ENCODE measurements around the gene NEUROD4.

NEUROD4 gene

DNA sequence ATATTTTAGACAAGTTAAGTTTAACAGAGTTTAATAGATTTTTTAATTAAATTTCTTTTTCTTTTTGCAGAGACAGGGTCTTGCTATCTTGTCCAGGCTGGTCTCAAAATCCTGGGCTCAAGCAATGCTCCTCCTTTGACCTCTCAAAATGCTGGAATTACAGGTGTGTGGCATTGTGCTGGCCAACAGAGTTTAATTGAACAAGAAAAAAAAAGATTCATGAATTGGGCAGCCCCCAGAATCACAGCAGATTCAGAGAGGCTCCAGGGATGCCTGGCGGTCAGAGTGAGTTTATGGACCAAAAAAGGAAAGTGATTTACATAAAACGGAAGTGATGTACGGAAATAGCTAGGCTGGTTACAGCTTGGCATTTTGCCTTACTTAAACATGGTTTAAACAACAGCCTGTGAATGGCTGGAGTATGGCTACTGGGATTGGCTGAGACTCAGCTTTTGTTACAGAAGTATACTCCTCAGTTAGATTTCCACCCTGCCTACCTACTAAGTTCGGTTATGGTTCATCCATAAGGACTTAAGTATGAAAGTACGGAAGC, 20.7 kb upstream of the NEUROD4 start:
- no peak for DNase-seq

DNA sequence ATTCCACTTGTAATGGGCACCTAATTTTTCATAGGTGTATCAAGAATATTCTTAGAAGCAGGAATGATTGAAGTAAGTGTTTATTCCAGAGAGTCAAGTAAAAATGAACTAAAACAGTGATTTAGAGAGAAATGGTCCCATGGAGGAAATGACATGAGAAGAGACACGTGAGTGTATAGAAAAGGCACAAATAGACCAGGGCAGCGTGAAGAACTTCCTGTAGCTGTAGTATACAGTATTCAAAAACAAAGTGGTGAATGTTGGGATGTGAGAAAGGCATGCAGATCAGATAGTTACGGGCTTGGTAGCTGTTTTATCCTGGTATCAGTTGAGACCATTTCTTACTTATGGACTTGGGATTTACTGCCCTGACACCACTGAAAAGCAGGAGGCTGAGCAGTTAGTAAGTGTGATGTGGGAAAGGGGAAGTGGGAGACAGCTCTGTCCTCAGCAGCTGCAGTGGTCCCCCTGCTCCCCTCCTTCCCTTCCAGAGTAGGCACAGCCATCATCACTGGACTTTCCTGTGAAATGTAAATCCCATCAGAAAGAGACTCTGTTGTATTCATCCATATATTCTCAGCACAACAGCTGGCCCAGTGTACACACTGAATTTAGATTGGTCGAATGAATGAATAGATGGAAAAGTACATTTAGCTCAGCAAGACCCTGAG, 18.4 kb upstream of the NEUROD4 start:
- no peak for DNase-seq

DNA sequence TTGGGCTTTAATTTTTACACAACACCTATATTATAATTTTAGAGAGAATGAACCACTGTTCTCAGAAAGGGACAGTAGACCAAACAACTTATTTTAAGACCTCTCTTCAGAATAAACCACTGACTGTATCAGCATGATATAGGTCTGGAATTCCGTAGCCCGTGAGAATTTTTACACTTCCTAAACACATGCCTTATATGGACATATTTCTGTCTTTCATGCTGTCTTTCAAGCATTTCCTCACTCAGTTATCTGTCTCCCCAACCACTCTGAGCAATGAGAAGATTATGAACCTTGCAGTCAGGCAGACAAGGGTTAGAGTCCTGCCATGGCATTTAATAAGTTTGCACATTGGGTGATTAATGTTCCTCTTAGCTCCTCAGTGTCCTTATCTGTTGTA, 17.4 kb upstream of the NEUROD4 start:
- no peak for DNase-seq

DNA sequence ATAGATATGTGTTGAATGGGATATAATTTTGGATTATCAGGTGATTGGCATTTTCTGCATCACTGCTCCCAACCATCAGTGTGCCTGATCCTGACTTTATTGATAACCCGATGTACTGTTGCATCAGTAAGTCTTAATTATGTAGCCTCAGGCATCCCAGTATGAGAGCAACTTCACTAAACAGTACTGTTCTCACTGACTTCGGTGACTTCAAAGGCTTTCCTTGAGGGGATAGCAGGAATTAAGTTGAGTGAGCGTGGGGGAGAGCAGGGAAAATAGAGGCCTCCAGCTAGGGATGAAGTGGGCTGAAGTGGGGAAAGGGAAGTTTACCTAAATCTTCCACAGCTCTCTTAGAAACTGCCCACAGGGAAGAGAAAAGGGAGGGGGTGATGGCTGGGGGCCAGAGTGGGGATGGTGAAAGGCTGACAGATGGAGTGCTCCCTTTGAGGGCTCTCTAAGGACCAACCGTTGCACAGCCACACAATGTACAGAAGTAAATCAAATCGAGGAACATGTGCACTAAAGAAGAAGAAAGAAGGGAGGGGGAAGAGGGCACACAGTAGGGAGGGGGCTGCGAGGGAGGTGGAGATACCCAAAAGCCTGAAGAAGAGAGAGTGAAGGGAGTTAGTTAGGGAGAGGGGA, 10.7 kb upstream of the NEUROD4 start:
- no peak for DNase-seq

DNA sequence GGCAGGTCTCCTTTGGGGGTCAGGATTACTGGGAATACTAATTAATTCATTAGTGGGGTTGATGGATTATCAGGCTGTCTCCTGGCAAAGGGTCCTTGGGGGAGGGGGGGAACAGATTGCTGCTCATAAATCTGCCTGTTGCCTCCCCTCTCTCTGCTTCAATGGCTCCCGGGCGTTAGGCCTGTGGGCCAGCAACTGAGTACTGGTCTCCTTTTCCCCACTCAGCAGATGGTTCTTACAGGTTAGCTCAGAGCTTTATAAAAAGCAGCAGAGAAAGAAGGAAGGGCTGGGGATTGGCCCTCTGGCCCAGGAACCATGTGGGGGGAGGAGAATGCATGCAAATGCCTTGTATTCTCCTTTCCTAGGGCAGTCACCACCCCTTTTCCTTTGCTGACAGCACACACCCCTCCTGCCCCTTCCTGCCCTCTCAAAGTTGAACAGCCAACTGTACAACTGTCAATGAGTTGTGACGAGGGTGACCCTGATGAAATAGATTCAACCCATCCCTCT, 2.3 kb upstream of the NEUROD4 start:
- DNase-seq: no peak

DNA sequence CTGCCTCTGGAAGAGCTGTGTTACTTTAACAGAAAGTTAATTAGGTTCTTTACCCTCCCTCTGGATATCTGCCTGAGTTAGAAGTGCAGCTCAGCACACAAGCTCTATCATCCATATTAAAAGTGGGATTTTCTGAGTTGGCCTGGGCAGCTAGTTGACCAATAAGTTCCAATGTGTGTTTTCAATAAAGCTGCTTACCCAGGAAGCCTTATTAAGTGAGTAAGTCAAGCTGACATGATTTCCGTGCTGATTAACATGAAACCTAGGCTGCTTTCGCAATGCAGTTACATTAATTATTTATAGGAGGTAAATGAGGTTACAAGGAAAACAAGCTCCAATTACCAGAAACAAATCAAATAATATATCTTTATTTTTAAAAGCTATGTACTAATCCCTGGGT, 4.8 kb downstream of the NEUROD4 start:
- no peak for DNase-seq

DNA sequence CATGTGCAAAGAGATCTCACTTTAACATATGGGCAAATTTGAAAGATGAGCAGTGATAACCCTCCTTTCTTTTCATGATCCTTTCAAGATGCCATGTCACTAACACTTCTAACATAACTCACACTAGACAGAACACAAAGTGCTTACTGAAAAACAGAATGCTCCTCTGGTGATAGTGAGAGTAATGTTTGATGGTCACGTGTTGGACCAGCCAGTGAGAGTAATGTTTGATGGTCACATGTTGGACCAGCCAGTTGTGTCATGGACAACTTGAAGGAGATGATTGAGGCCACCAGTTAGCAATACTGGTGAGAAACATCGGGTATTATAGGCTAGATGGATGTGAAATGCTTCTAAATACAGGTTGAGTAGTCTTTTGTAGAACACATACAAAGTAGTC, 5.7 kb downstream of the NEUROD4 start:
- no peak for DNase-seq

DNA sequence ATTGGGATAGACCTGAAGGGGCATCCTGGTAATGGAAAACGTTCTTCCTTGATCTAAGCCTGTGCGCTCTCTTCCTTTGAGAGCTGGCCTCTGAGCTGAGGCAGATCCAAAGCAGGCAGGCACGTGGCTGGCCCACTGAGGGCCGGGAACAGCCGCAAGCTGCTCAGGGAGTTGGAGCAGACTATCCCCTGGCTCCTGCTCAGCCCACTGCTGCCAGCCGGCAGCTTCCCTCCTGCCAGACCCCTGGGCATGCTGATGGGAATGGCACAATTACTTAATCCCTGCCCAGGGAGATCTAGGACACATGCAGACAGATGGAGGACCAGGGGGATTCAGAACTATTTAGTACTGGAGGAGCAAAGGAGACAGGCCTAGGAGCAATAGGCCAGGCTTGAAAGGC, 14.4 kb downstream of the NEUROD4 start:
- DNase-seq: no peak

DNA sequence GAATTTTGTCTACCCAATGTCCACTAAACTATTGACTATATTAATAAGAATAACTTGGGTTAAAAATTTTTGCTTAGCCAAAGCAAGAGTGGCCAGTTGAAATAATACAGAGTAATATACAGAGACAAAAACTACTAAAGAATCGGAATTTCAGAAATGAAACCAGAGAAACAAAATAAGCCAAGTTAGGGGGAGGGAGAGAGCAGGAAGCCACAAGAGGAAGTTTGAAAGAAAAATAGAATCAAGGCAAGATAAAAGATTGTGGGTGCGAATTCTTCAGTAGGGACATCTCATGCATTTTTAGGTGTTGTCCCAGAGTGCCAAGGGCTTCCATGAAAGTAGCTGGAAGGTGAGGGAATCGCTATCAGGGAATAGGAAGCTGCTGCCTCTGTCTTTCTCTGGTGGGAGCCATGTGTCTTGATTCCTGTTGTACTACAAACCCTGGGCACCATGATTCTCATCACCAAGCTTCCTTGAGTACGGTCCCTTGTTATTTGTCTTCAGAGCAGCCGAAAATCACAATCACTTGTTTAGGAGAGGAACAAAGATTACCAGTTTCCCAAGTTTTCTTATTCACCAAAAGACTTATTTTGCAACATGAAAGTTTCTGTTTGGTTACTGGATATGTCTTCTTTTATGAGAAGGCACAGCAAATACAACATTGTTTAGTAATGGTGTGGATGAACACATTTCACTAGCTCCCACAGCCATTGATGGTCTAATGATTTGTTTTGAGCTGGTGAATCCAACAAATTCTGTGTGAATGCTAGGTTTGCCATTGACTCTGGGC, 16.7 kb downstream of the NEUROD4 start:
- peak; percentile 14 for DNase-seq

DNA sequence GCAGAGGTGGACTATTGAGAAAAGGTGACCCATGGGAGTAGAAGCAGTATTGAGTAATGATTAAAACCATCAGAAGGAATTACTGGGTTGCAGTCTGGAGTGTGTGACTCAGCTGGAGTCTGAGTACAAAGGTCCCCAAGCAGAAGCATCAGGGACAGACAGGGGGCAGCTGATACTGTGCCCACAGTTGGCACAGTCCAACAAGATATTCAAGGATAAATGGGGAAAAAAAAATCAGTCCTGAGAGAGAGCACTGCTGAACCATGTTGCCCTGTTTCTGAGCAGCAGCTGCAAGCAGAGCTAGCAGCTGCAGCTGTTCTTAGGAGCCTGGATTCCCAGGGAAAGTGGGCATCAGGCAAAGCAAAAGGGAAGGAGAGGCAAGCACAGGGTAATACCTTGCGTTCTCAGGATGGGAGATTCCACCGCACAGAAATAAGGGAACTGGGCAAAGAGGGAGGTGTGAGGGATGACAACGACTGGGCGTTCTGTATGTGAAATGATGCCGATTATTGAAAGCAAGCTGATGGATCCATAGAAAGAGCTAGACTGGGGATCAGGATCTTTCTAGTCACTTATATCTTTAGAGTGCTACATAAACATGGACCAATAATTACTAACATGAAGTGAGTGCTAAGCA, 17.7 kb downstream of the NEUROD4 start:
- no peak for DNase-seq

DNA sequence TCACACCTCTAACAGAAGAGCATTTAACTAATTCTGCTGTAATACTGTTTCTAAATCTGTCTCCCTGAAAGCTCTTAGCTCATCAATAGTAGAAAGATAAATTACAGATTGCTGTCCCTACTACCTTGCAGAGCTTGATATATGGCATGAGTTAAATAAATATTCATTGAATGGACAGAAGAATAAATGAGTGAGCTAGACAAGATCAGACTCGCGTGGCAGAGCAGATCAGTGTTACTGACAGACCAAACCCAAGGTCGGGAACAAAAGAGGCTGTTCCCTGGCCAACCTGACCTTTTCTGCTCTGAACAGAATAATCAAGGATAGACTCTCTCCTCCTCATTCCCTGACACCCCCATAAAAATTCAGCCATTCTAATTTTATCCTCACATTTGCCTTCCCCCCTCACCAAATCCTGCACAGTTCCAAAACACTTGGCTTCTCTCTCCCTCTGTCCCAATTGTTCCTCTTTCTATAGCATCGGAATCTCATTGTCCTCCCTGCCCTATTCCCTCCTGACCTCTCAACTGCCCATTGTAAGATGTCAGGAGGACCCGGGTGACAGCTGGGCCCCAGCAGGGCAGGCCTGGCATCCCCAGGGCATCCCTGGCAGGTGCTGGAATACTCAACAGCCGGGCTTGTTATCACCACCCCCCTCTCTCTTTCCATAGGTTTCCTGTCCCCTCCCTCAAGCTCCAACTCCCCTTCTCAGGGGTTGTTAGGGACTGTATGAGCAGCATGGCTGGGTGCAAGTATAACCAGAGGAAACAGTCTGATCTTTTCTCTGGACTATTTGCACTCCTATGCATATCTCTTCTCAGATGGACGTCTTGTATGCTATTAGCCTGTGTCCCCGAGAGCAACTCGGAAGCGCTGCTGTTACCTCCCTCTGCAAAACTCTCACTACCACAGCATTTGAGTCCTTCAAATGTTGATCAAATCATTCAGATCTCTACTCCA, 19.9 kb downstream of the NEUROD4 start:
- no peak for DNase-seq

DNA sequence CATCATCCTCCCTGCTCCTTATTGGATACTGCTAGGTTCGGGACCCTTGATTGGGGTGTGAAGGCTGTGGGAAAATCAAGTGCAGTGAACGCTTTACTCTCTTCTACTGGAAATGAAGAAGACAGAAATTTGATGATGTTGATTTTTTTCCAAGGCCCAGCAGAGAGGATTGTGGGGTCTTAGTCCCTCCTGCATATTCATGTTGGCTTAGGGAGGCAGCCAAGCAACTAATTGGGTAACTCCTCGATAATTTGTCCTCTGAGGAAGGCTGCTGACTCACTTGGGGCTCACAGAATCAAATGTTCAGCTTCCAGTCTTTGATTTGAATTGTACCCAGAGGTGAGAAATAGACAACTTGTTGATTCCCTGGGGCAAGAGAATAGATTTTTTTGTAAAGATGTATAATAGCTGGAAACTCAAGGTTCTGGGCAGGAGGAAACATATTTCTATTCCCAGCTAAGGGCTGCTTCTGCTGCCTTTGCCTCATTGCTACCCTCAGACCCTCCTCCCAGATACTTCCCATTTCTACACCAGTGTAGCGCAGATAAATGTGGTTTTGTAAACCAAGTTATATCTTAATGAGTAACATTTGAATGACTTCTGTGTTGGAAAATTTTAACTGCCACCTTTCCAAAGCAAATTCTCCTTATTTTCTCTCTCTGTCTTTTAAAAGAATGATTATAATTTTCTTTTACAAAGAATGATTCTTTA, 21.7 kb downstream of the NEUROD4 start:
- no peak for DNase-seq

DNA sequence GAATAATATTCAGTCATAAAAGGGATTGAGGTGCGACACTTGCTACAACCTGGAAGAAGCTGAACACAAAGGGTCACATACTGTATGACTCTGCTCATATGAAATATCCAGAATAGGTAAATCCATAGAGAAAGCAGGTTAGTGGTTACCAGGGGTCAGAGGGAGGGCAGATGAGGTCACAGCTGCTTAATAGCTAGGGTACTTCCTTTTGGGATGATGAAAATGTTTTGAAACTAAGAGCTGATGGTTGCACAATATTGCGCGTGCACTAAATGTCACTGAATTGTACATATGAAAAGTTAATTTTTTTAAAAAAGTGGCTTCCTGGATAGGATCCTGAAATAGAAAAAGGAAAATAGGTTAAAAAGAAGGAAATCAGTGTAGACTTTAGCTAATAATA, 23.8 kb downstream of the NEUROD4 start:
- DNase-seq: peak; percentile 23

DNA sequence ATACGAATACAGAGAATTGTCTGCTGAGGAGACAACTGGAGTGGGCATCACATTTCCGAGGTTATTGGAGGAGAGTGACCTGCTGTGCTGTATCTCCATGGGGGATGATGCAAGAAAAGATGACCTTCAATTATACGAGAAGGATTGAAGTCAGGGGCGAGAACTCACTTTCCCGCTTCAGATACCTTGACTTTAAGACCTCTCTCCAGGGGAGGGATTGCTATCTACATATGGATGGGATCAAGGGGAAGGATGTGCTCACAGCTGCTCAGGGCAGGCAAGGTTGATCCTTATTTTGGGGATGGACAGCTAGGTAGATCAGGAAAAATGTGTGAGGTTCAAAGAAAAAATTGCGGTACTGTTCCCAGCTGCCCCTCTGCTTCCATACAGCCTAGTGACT, 24.4 kb downstream of the NEUROD4 start:
- DNase-seq: no peak

DNA sequence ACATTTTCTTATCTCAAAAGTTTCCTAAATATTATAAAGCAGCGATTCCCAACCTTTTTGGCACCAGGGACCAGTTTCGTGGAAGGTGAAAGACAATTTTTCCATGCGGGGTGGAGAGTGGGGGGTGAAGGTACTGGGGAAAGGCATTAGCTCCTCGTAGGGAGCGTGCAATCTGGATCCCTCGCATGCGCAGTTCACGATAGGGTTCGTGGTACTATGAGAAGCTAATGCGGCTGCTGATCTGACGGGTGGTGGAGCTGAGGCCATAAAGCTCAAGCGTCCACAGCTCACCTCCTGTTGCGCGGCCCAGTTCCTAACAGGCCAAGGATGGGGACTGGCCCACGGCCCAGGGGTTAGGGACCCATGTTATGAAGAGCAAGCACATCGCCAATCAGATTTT, 29.9 kb downstream of the NEUROD4 start:
- no peak for DNase-seq

DNA sequence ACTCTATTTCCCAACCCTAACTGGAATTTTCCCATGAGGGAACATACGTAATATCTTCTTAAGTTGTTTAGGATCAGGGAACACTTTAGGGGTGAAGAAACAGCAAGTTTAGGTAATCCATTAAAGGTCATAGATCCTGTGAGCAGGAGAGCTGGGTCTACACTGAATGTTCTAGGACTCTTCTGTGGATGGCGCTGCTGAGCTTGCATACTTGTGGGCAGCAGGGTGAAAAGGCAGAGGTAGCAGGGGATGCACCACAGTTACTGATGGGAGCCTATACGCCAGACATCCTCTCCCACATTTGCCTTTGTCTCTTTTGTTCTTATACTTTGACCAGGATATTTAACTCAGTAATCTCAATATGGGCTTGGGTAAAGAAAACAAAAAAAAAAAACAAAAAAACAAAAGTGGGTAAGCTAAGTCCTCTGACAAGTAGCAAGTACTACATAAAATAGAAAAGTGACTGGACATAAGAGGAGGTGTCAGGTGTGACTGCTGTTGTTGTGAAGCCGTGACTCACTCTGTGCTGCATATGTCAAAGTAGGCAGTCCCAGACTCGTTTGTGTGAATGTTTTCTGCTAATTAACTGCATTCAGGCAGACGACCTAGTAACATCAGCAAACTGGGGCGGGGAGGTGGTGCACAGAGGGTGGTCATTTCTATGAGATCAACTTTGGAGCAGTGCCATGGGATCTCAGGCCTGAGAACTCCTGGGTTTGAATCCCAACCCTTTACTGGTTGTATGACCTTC, 31.6 kb downstream of the NEUROD4 start:
- no peak for DNase-seq

DNA sequence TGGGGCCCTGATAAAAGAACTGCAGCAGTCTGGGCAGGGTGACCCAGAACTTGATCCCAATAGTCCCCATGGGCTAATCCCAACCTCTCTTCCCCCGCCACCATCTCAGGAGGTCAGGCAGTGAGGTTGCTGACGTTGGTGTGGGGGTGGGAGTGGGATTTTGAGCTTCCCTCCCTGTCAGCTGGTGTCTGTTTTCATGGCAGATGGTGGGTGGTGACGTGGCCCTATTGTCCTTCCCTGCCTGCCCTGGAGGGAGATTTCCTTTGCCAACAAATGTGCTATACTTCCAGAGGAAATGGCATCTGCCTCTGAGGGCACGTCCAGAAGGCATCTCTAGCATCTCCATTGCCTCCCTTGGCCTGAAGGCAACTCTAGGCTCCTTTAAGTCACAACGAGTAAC, 37.7 kb downstream of the NEUROD4 start:
- no peak for DNase-seq

DNA sequence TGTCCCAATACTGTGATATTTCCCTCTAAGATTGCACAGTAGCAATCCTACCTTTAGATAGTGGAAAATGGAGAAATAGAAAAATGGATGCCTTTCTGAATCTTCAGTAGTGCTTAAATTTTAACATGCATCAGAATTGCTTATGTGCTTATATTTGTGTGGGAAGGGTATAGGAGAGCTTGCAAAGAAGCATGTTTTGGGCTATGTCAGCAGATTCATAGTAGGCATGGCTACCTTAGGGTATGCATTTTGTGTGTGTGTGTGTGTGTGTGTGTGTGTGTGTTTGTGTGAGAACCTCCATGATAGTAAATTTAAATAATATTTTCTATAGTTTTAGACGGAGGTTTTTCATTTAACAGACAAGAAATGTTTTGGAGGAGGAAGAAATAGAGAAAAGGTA, 38.3 kb downstream of the NEUROD4 start:
- DNase-seq: no peak

DNA sequence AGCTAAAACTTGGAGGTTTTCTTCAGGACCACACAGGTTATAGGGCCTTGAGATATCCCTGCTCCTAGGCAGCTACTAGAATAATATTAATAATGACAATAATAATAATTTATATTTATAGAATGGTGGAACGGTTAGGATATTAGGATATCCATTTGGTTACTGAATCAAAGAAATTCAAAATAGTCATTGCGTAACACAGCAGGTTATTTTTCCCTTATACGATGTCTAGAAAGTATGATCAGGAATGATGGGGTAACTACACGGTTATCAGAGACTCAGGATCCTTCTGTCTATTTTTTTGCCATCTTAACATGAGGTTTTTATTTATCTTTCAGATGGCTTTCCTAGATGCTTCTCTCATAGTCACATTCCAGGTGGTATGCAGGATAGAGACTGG, 39.0 kb downstream of the NEUROD4 start:
- DNase-seq: no peak

DNA sequence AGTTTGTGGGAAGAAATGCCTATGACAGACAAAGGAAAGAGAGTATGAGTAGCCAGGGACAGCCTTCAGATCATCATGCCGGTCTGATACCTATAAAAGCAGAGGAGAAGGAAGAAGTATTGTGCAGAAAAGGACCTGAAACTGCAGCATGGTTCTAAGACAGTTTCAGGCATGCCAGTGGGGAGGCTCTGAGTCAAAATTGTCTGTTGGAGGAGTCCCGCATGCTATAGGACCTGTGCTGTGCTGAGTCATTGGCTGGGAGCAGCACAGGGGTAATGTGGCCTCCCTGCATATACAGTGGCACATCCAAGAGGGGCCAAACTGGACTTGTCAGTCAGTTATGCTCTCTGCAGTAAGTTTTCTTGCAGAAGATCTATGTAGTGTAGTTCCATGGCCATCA, 40.7 kb downstream of the NEUROD4 start:
- DNase-seq: peak; percentile 49

DNA sequence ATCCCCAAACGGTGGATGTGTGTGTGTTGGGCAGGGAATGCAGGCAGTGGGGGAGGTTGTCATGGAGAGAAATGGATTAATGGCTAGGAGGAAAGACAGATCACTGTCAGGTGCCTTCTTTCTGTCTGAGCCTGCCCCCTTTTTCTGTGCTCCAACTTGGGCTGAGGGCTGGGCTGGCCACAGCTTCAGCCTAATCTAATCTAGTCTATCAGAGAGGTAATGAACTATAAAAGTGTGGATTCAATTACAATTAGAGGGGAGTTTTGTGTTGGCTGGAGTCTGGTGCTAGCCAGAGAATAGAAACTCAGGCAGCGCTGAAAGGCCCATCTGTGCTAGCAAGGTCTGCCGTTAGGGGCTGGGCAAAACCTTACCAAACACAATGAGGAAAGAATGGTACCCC, 41.2 kb downstream of the NEUROD4 start:
- DNase-seq: no peak

Data from hematopoietic multipotent progenitor cell treated with erythropoietin and hydrocortisone succinate and interleukin-3 and kit ligand, for 6 days (in vitro differentiated cells).